IPS DF 6.9 (cell line): ENCODE data around the gene FOXA3.

ENCODE experiments used
- DNase-seq: peaks from one replicate; pipeline ENCODE4 v3.0.0-alpha.2; 2013; ENCODE audit warnings: low read depth, low spot score
- H3K27ac ChIP-seq: one replicate; pipeline ENCODE4 v1.5.1; 2013; ENCODE audit warnings: low read length, control low read depth
- H3K27me3 ChIP-seq: 2 replicates; pipeline ENCODE4 v1.6.1; 2013; ENCODE audit warnings: mild to moderate bottlenecking, low read length; ENCODE audit not compliant: control insufficient read depth, insufficient read depth
- H3K36me3 ChIP-seq: 2 replicates; pipeline ENCODE4 v1.6.1; 2013; ENCODE audit warnings: low read length; ENCODE audit not compliant: control insufficient read depth, insufficient read depth
- H3K4me1 ChIP-seq: 2 replicates; pipeline ENCODE4 v1.6.1; 2013; ENCODE audit warnings: low read length; ENCODE audit not compliant: control insufficient read depth, insufficient read depth
- H3K4me3 ChIP-seq: 2 replicates; pipeline ENCODE4 v1.5.1; 2013; ENCODE audit warnings: mild to moderate bottlenecking, low read length
- H3K9me3 ChIP-seq: 2 replicates; pipeline ENCODE4 v1.6.1; 2013; ENCODE audit warnings: low read length, inconsistent platforms; ENCODE audit not compliant: control insufficient read depth, insufficient read depth
- WGBS: extraction: QIAGEN DNeasy Blood & Tissue Kit; methylation state at CpG from one replicate; pipeline ENCODE4 v1.1.7; 2013; ENCODE audit warnings: mixed read lengths, missing lambda C conversion rate; ENCODE audit not compliant: insufficient read length, insufficient coverage; 5-methylcytosine and 5-hydroxymethylcytosine counted together

FOXA3 gene

GRCh38 chr19:45873219-45873772, 9.2 kb downstream of the FOXA3 start:
- H3K27ac ChIP-seq = no peak overlapping the region
- no CpG with 5 or more reads among the region's 7 CpGs for WGBS
- H3K36me3 ChIP-seq = no peaks in the 10 kb centered on the region; the same call in 1 of the 2 replicates
- H3K27me3 ChIP-seq = no peaks in the 10 kb centered on the region
- 0 out of 2 replicates have a peak, but pooled peaks cover 1% of the 10 kb centered on the region for H3K4me1 ChIP-seq
- DNase-seq = no peak
- no peak overlapping the region for H3K4me3 ChIP-seq
- H3K9me3 ChIP-seq = no peaks in the 10 kb centered on the region

GRCh38 chr19:45874620-45874966, 10.5 kb downstream of the FOXA3 start:
- Histone ChIP-seq H3K27me3 (no peaks in the 10 kb centered on the region), H3K27ac (no peak overlapping the region), H3K4me1 (0 out of 2 replicates have a peak, but pooled peaks cover 1% of the 10 kb centered on the region), H3K4me3 (no peak overlapping the region), H3K36me3 (no peaks in the 10 kb centered on the region; the same call in 1 of the 2 replicates), H3K9me3 (no peaks in the 10 kb centered on the region)
- WGBS = no CpG with 5 or more reads among the region's 7 CpGs
- DNase-seq = no peak

GRCh38 chr19:45876161-45876410, 12.0 kb downstream of the FOXA3 start:
- Histone ChIP-seq H3K4me1 (0 out of 2 replicates have a peak, but pooled peaks cover 1% of the 10 kb centered on the region), H3K4me3 (no peak overlapping the region; the same call in 1 of the 2 replicates), H3K27me3 (no peaks in the 10 kb centered on the region), H3K27ac (no peak overlapping the region), H3K36me3 (no peaks in the 10 kb centered on the region; the same call in 1 of the 2 replicates), H3K9me3 (no peaks in the 10 kb centered on the region)
- no peak for DNase-seq
- WGBS = no CpG with 5 or more reads among the region's 4 CpGs

GRCh38 chr19:45876411-45877197, 12.5 kb downstream of the FOXA3 start:
- Histone ChIP-seq H3K9me3 (no peaks in the 10 kb centered on the region), H3K27ac (no peak overlapping the region), H3K36me3 (no peaks in the 10 kb centered on the region; the same call in 1 of the 2 replicates), H3K27me3 (no peaks in the 10 kb centered on the region), H3K4me1 (peaks cover 3% of the 10 kb centered on the region; the same call in 1 of the 2 replicates), H3K4me3 (peak overlapping the region; percentile 26; the same call in 1 of the 2 replicates)
- no CpG with 5 or more reads among the region's 41 CpGs for WGBS
- no peak for DNase-seq

GRCh38 chr19:45878043-45878794, 14.1 kb downstream of the FOXA3 start:
- no peak overlapping the region for H3K27ac ChIP-seq
- no CpG with 5 or more reads among the region's 11 CpGs for WGBS
- no peaks in the 10 kb centered on the region for H3K9me3 ChIP-seq
- H3K4me3 ChIP-seq = no peak overlapping the region
- H3K4me1 ChIP-seq = peaks cover 7% of the 10 kb centered on the region; the same call in 1 of the 2 replicates
- H3K36me3 ChIP-seq = no peaks in the 10 kb centered on the region
- no peak for DNase-seq
- H3K27me3 ChIP-seq = no peaks in the 10 kb centered on the region

- Histone ChIP-seq H3K9me3 (no peaks in the 10 kb centered on the region), H3K4me3 (no peak overlapping the region), H3K27ac (no peak overlapping the region), H3K36me3 (peaks cover under 1% of the 10 kb centered on the region; the same call in 1 of the 2 replicates), H3K27me3 (no peaks in the 10 kb centered on the region), H3K4me1 (peaks cover 6% of the 10 kb centered on the region; the same call in 1 of the 2 replicates)
- no peak for DNase-seq
- WGBS = no CpG with 5 or more reads among the region's 8 CpGs
These were observed 14.9 kb downstream of the FOXA3 start for GRCh38 chr19:45879055-45879454.

- Histone ChIP-seq H3K36me3 (peaks cover 9% of the 10 kb centered on the region; the same call in 1 of the 2 replicates), H3K9me3 (no peaks in the 10 kb centered on the region), H3K27me3 (no peaks in the 10 kb centered on the region), H3K27ac (no peak overlapping the region), H3K4me3 (no peak overlapping the region), H3K4me1 (peaks cover 12% of the 10 kb centered on the region)
- DNase-seq = no peak
- WGBS = no CpG with 5 or more reads among the region's 2 CpGs
These were observed 15.8 kb downstream of the FOXA3 start for GRCh38 chr19:45879971-45880370.

GRCh38 chr19:45881082-45881908, 17.2 kb downstream of the FOXA3 start:
- no peak overlapping the region for H3K4me3 ChIP-seq
- no peaks in the 10 kb centered on the region for H3K9me3 ChIP-seq
- H3K27me3 ChIP-seq = no peaks in the 10 kb centered on the region
- DNase-seq = no peak
- H3K27ac ChIP-seq = no peak overlapping the region
- no CpG with 5 or more reads among the region's 10 CpGs for WGBS
- peaks cover 13% of the 10 kb centered on the region for H3K4me1 ChIP-seq
- peaks cover 10% of the 10 kb centered on the region; the same call in 1 of the 2 replicates for H3K36me3 ChIP-seq

GRCh38 chr19:45881909-45882528, 17.9 kb downstream of the FOXA3 start:
- no peaks in the 10 kb centered on the region for H3K9me3 ChIP-seq
- H3K36me3 ChIP-seq = peaks cover 10% of the 10 kb centered on the region; the same call in 1 of the 2 replicates
- no peaks in the 10 kb centered on the region for H3K27me3 ChIP-seq
- no peak for DNase-seq
- H3K4me3 ChIP-seq = peak overlapping the region; percentile 3; the same call in 1 of the 2 replicates
- no peak overlapping the region for H3K27ac ChIP-seq
- no CpG with 5 or more reads among the region's 4 CpGs for WGBS
- peaks cover 13% of the 10 kb centered on the region for H3K4me1 ChIP-seq
